Kidney epithelial cell (primary cell): ENCODE results near the gene CDKN2A. TPM values are rescaled to one million over a fixed set of nuclear protein-coding genes. Genes with fewer than 3 reads are reported as not detected.

ENCODE experiments used
- DNase-seq: peaks from one replicate; pipeline ENCODE4 v3.0.0-alpha.2; 2010; ENCODE audit warnings: low read depth
- H3K27me3 ChIP-seq: 2 replicates; pipeline ENCODE4 v1.6.0; 2011; ENCODE audit warnings: low read length; ENCODE audit not compliant: control insufficient read depth, insufficient read depth
- H3K36me3 ChIP-seq: 2 replicates; pipeline ENCODE4 v1.5.1; 2011; ENCODE audit warnings: low read length; ENCODE audit not compliant: control insufficient read depth, insufficient read depth
- H3K4me3 ChIP-seq: 2 replicates; pipeline ENCODE4 v1.5.1; 2011; ENCODE audit warnings: low read depth, mild to moderate bottlenecking, control low read depth, low read length
- total RNA-seq: library from RNA; depleted of rRNA; stranded (reverse); fragments of >200 nt; gene quantifications from 2 replicates; pipeline ENCODE4 v1.2.3, GENCODE V29; 2015
- TF ChIP-seq, protein P1 (sequence below): IDR thresholded peaks from 2 replicates; pipeline ENCODE4 v1.5.1; 2011; ENCODE audit warnings: mild to moderate bottlenecking, moderate library complexity, low read length, control low read depth, inconsistent platforms; ENCODE audit not compliant: insufficient read depth, poor library complexity, severe bottlenecking

The CDKN2A gene
- total RNA-seq, 1 donor from 2014 or later: 1.7 TPM

DNA sequence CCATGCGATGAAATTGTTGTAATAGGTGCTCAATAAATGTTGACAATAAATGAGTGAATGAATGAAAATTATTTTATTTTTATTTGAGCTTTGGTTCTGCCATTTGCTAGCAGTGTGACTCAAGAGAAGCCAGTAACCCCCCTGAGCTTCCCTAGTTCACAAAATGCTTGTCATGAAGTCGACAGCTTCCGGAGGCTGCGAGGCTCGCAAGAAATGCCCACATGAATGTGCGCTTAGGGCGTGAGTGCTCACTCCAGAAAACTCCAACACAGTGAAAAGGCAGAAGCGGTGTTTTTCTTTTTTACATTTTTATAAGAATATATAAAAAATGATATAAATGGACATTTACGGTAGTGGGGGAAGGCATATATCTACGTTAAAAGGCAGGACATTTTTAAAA, 26.5 kb downstream of the CDKN2A start:
- TF ChIP-seq, protein P1, sequence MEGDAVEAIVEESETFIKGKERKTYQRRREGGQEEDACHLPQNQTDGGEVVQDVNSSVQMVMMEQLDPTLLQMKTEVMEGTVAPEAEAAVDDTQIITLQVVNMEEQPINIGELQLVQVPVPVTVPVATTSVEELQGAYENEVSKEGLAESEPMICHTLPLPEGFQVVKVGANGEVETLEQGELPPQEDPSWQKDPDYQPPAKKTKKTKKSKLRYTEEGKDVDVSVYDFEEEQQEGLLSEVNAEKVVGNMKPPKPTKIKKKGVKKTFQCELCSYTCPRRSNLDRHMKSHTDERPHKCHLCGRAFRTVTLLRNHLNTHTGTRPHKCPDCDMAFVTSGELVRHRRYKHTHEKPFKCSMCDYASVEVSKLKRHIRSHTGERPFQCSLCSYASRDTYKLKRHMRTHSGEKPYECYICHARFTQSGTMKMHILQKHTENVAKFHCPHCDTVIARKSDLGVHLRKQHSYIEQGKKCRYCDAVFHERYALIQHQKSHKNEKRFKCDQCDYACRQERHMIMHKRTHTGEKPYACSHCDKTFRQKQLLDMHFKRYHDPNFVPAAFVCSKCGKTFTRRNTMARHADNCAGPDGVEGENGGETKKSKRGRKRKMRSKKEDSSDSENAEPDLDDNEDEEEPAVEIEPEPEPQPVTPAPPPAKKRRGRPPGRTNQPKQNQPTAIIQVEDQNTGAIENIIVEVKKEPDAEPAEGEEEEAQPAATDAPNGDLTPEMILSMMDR: no peak
- H3K27me3 ChIP-seq: peaks cover 57% of the 10 kb centered on the region
- no peak for DNase-seq
- no peaks in the 10 kb centered on the region for H3K36me3 ChIP-seq
- H3K4me3 ChIP-seq: no peak overlapping the region

GRCh38 chr9:21967169-21967568, 27.0 kb downstream of the CDKN2A start:
- DNase-seq: no peak
- TF ChIP-seq, protein P1: no peak
- H3K36me3 ChIP-seq: no peaks in the 10 kb centered on the region
- H3K4me3 ChIP-seq: no peak overlapping the region
- peaks cover 52% of the 10 kb centered on the region for H3K27me3 ChIP-seq

GRCh38 chr9:21966140-21966851, 27.9 kb downstream of the CDKN2A start:
- TF ChIP-seq, protein P1: no peak
- no peak for DNase-seq
- Histone ChIP-seq H3K4me3 (no peak overlapping the region), H3K36me3 (no peaks in the 10 kb centered on the region), H3K27me3 (peaks cover 52% of the 10 kb centered on the region)

- DNase-seq: no peak
- H3K36me3 ChIP-seq: no peaks in the 10 kb centered on the region
- peaks cover 44% of the 10 kb centered on the region for H3K27me3 ChIP-seq
- TF ChIP-seq, protein P1: peak; percentile 78
- peak overlapping the region; percentile 34 for H3K4me3 ChIP-seq
These were observed 28.7 kb downstream of the CDKN2A start for GRCh38 chr9:21965401-21965951.

- TF ChIP-seq, protein P1: no peak
- Histone ChIP-seq H3K4me3 (peak overlapping the region; percentile 34), H3K27me3 (peaks cover 38% of the 10 kb centered on the region), H3K36me3 (no peaks in the 10 kb centered on the region)
- no peak for DNase-seq
These were observed 29.2 kb downstream of the CDKN2A start for GRCh38 chr9:21964925-21965385.
